BE2C (cell line): ENCODE results near the gene EPS8L1.

ENCODE experiments used
- DNase-seq: peaks from one replicate; pipeline ENCODE4 v3.0.0-alpha.2; 2020
- H3K27me3 ChIP-seq: fragments of 250-450 bp; sonication (Bioruptor Pico); 2 replicates; pipeline ENCODE4 v1.5.1; 2020; ENCODE audit warnings: mild to moderate bottlenecking
- H3K36me3 ChIP-seq: fragments of 250-450 bp; sonication (Bioruptor Pico); 2 replicates; pipeline ENCODE4 v1.5.1; 2020; ENCODE audit warnings: mild to moderate bottlenecking
- H3K4me1 ChIP-seq: fragments of 250-450 bp; sonication (Bioruptor Pico); 2 replicates; pipeline ENCODE4 v1.5.1; 2020
- H3K4me3 ChIP-seq: 2 replicates; pipeline ENCODE4 v1.5.1; 2011; ENCODE audit warnings: low read depth, low read length
- H3K9me3 ChIP-seq: fragments of 250-450 bp; sonication (Bioruptor Pico); 2 replicates; pipeline ENCODE4 v1.5.1; 2020
- CTCF ChIP-seq: IDR thresholded peaks from 2 replicates; pipeline ENCODE4 v1.5.1; 2012; ENCODE audit warnings: mild to moderate bottlenecking, low read depth, low read length

Gene EPS8L1

GRCh38 chr19:55079400-55080038 lies 3.9 kb downstream of the EPS8L1 start:
- no peak for TF ChIP-seq CTCF
- no peaks in the 10 kb centered on the region for H3K4me1 ChIP-seq

DNA sequence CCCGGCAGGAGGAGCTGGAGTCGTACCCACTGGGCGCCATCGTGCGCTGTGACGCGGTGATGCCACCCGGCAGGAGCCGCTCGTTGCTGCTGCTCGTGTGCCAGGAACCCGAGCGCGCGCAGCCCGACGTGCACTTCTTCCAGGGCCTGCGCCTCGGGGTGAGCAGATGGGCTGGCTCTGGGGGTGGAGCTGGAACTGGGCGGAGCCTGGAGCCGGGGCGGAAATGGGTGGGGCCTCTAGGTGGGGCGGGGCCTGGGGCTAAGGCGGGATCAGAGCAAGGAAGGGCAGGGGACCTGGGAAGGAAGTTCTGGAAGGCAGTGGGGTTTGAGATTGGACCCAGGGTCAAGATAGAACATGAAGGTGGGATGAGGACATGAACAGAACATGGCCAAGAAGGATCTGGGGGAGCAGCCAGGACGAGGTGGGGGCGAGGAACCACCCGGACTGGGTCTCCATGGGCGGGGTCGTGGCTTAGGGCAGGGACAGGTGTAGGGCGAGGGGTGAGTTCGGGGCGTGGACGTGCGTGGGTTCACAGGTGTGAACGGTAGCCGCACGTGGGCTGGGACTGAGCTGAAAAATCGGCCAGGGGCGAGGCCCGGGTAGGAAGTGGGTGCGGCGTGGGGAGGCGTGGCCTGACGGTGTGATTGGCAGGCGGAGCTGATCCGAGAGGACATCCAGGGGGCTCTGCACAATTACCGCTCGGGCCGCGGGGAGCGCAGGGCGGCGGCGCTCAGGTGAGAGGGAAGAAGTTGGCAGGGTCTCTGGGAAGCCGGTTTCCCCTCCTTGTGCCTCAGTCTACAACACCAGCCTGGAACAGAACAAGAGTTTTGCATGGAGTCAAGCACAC lies 4.7 kb downstream of the EPS8L1 start:
- no peaks in the 10 kb centered on the region for H3K36me3 ChIP-seq
- H3K27me3 ChIP-seq, result peaks cover 59% of the 10 kb centered on the region
- peak; percentile 93 for DNase-seq
- H3K4me3 ChIP-seq, result peak overlapping the region; percentile 54
- peaks cover 9% of the 10 kb centered on the region; the same call in 1 of the 2 replicates for H3K9me3 ChIP-seq
- 0 out of 2 replicates have a peak, but pooled peaks have one; percentile 5 for TF ChIP-seq CTCF
- no peaks in the 10 kb centered on the region for H3K4me1 ChIP-seq

More at GRCh38 chr19:55079400-55080038, 3.9 kb downstream of the EPS8L1 start:
- no peak for DNase-seq
- H3K4me3 ChIP-seq, result peak overlapping the region; percentile 23; the same call in 1 of the 2 replicates
- H3K9me3 ChIP-seq, result peaks cover 9% of the 10 kb centered on the region; the same call in 1 of the 2 replicates
- H3K36me3 ChIP-seq, result no peaks in the 10 kb centered on the region
- peaks cover 51% of the 10 kb centered on the region for H3K27me3 ChIP-seq

DNA sequence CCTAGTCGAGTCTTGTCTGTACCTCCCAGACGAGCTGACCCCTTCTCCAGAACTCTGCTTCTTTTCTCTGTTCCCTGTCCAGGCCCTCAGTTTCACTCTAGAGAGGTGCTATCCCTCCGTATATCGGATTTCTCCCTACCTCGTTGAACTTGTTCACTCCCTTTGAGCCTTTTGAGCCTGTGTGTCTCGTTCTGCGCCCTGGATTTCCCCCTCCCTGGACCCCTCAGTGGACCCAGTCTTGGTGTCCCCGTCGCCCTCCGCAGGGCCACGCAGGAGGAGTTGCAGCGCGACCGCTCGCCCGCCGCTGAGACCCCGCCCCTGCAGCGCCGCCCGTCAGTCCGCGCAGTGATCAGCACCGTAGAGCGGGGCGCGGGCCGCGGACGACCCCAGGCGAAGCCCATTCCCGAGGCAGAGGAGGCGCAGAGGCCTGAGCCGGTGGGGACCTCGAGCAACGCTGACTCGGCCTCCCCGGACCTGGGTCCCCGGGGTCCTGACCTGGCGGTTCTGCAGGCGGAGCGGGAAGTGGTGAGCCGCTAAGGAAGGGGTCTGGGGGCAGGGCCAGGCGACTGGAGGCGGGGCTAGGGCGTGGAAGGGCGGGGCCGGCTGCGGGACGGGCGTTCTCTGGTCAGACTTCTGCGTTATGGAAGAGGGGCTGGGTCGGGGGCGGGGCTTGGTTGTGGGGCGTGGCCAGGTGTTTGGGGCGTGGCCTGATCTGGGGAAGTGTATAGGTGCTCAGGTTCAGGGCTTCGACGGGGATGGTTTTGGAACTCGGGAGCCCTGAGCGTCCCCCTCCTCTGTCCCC lies 5.5 kb downstream of the EPS8L1 start:
- DNase-seq, result peak; percentile 86
- Histone ChIP-seq H3K4me3 (peak overlapping the region; percentile 54), H3K4me1 (no peaks in the 10 kb centered on the region), H3K36me3 (no peaks in the 10 kb centered on the region), H3K9me3 (peaks cover 9% of the 10 kb centered on the region; the same call in 1 of the 2 replicates), H3K27me3 (peaks cover 67% of the 10 kb centered on the region)
- TF ChIP-seq CTCF, result no peak

GRCh38 chr19:55081770-55082019 lies 6.0 kb downstream of the EPS8L1 start:
- TF ChIP-seq CTCF, result no peak
- H3K4me3 ChIP-seq, result no peak overlapping the region
- H3K36me3 ChIP-seq, result no peaks in the 10 kb centered on the region
- peaks cover 70% of the 10 kb centered on the region for H3K27me3 ChIP-seq
- no peaks in the 10 kb centered on the region for H3K4me1 ChIP-seq
- DNase-seq, result no peak
- H3K9me3 ChIP-seq, result peaks cover 9% of the 10 kb centered on the region; the same call in 1 of the 2 replicates

- Histone ChIP-seq H3K4me3 (no peak overlapping the region), H3K9me3 (peaks cover 9% of the 10 kb centered on the region; the same call in 1 of the 2 replicates)
- TF ChIP-seq CTCF, result no peak
Observed at GRCh38 chr19:55082020-55082851, 6.6 kb downstream of the EPS8L1 start.

More at GRCh38 chr19:55082020-55082851, 6.6 kb downstream of the EPS8L1 start:
- Histone ChIP-seq H3K36me3 (no peaks in the 10 kb centered on the region), H3K4me1 (no peaks in the 10 kb centered on the region), H3K27me3 (peaks cover 68% of the 10 kb centered on the region)
- peak; percentile 65 for DNase-seq
